ENCODE data around the gene ZNF587.
A peak's percentile ranks its signal among the peaks of the same experiment; 100 is the strongest.
"Not testable (repeated sequence)": the region's sequence is repeated elsewhere in the genome, so short reads cannot be mapped to it uniquely, and the experiment has no call there.

Gene ZNF587

DNA sequence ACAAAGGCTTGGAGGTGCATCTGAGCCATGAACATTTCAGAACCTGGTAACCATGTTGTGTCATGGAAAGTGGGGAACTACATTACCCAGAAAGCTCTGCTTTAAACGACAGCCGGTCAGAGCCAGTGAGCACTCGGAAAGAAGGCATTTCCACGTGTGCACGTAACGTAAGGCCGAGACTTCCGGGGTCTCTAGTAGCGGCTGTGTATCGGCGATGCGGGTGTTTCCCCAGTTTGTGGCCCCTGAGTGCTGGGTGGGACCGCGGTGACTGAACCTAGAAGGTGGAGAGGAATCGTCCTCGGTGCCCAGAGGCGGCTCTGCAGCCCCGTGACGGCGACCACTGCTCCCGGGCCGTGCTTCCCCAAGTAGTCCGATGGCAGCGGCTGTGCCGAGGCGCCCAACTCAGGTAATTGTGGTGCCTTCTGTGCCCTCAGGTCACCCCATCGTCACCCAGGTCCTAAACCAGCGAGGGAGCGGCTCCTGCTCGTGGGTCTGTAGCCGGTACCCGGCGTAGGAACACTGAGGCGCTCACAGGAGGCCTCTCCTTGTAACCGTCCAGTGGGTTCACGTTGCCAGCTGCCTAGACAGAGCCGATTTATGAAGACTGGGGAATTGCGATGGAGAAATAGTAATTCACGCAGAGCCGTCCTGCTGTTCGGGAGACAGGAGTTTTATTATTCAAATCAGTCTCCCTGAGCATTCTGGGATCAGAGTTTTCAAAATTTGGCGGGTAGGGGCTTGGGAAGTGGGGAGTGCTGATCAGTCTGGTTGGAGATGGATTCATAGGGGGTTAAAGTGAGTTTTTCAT is at the start of gene ZNF587:
ZNF587 (plus strand) TSS at position 194 of the 808 bp plus-strand sequence; CDS start at position 374, 180 bp downstream.
- DNase-seq: peak; percentile 87

DNA sequence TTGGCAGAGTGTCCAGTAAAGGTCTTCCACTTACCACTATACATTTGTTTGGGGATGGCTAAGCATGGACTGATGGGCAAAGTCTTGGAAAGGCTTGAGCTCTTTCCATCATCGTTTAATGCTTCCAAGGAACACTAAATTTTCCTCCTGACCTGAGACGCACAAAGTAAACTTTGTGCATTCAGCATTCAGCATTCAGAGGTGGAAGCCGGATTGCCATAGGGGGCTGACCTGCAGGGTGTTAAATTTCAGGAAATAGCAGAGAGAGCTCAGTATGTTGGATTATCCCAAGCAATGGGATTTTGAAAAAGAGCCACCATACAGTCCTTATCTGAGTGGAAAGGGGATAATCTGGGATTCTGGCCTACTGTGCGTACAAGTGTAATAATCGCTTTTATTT is 49.0 kb upstream of the ZNF587 start:
- DNase-seq: no peak

DNA sequence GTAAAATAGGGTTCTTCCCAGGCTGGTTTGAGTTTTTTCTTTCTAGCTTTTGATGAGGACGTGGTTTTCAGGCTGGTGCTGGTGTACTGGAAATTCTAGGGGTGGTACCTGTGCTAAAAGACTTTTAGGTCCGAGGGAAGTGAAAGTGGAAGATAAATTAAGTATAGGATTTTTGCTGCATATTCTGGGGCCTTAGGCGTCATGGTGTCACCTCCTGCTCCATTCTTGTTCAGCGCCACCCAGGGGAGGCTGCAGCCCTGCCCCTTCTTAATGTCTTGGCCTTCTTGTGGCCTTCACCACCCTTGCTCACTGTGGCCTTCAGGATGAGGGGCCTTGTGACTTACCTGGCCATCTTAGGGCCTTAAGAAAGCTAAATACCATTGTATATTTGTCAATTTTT is 47.4 kb upstream of the ZNF587 start:
- no peak for DNase-seq

DNA sequence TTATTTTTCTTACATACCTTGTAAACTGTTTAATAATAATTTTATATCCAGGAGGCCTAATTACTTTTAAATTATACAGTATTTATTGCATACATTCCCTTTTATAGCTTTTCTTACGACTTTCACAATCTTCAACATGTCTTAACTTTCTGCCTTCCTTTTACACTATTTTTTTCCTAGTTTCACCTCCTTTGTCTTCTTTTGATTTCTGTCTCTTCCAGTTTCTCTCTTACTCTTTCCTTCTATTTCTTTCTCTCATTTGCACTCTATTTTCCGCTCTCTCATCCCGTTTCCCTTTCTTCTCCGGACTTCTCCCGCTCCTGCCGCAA is 46.4 kb upstream of the ZNF587 start:
- no peak for DNase-seq

DNA sequence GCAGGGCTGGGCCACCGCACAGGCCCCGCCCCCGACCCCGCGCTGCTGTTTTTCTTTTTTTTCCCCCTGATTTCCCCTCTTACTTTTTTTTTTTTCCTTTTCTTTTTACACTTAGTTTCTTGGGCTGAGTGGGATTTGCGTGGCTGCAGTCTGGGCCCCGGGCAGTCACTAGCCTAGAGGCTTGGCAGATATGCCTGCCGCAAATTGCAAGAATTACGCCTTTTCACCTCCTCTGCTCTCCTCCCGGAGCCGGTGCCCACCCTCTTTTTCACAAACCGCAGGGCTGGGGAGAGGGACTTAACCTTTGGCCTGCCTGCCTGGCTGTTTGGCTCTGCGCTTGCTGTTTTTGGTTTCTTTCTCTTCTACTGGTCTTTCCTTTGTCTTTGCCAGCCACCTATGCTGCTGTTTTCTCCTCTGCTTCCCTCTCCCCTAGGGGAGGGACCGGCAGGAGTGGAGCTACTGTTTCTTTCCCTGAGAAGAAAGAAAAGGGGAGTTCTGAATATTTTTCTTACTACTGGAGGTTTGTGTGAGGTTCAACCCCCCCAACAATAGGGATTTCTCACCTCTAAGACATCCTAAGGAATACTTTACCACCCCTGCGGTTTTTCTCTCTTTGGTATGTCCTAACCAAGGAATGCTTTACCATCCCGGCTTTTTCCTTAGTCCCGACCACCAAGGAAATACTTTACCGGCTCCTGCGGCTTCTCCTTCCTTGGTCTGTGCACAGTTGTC is 45.9 kb upstream of the ZNF587 start:
- DNase-seq: peak; percentile 56

DNA sequence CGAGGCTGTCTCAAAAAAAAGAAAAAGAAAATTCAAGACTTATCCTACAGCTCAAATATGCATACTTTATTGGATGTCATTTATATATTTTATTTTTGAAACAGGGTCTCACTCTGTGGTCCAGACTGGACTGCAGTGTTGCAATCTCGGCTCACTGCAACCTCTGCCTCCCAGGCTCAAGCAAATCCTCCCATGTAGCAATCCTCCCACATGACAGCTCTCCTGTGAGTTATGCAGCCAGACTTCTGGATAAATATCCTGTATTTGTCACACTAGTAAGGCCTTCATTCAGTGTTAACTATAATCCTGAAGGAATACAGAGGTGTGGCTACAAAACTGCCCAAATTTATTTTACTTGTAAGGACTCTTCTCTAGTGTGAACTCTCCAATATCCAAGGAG is 42.1 kb upstream of the ZNF587 start:
- no peak for DNase-seq

DNA sequence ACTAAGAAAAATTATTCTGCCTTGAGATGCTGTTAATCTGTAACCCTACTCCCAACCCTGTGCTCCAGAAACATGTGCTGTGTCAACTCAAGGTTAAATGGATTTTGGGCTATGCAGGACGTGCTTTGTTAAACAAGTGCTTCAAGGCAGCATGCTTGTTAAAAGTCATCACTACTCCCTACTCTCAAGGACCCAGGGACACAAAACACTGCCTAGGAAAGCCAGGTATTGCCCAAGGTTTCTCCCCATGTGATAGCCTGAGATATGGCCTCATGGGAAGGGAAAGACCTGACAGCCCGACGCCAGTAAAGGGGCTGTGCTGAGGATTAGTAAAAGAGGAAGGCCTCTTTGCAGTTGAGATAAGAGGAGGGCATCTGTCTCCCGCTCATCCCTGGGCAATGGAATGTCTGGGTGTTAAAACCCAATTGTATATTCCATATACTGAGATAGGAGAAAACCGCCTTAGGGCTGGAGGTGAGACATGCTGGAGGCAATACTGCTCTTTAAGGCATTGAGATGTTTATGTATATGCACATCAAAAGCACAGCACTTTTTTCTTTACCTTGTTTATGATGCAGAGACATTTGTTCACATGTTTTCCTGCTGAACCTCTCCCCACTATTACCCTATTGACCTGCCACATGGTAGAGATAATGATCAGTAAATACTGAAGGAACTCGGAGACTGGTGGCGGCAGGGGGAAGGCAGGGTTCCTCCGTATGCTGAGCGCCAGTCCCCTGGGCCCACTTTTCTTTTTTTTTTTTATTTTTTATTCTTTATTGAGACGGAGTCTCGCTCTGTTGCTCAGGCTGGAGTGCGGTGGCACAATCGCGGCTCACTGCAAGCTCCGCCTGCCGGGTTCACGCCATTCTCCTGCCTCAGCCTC is 39.0 kb upstream of the ZNF587 start:
- not testable (repeated sequence) for DNase-seq

DNA sequence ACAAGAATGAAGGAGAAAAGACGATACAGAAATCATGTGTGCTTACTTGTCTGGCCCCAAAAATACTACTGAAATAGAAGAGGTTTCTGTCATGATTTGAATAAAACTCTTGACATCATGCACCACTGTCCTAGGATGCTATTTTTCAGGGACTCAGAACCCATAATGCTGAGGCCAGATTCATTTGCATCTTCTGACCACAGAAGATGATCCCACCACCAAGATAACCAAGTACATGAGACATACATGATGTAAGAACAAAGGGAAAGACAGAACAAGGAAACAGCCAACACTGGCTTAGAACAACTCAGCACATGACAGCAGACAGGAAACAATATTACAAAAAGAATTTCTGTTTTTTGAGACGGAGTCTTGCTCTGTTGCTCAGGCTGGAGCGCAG is 37.4 kb upstream of the ZNF587 start:
- DNase-seq: no peak

DNA sequence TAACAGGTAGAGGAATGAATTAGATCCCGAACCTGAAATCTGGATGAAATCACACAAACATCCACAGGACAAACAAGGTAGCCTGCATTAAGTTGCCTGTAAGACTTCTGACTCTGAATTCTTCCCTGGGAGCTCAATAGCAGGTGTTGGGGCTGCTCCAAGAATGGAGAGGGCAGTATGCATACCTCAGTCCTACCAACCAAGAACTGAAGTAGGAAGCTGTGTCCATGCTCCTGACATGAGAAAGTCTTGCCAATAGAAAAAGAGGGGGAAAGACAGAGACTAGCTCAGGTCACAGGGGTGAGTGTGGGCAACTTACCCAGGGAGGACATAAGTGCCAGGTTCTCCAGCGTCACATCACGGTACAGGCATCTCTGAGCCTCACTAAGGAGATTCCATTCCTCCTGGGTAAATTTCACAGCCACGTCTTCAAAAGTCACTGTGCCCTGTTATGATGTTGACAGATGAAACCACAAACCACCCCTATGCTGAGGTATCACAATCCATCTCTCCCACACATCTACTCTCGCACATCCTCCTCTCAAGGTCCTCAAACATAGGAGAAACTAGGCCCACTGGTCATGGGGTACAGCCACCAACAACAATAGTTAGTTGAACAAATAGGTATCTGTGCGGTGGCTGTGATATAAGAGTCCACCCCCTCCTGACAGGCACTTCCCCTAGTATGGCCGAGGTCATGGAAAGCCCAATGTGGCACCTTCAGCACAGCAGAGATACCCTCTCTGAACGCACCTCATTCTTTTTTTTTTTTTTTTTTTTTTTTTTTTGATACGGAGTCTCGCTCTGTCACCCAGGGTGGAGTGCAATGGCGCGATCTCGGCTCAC is 36.5 kb upstream of the ZNF587 start:
- not testable (repeated sequence) for DNase-seq

DNA sequence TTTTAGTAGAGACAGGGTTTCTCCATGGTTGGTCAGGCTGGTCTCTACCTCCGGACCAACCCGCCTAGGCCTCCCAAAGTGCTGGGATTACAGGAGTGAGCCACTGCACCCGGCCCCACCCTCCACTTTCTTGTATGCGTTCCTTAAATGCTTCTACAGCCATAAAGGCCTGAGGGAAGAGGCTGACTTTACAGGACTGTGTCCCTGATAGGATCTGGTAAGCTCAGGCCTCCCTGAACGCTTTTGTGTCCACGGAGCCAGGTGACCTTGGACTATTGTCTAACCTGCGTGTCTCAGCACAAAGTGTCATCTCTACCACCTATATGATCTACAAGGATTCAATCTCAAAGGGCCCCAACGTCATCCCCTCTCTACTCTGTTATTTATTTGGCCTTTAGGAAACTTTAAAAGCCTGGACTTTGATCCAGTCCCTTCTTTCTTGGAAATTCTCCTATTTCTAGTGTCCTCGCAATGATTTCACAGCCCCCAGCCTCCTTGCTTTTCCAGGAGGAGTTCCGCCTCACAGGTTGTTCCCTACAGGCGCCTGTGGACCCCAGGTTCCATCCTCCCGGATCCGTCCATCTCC is 35.6 kb upstream of the ZNF587 start:
- peak; percentile 25 for DNase-seq

DNA sequence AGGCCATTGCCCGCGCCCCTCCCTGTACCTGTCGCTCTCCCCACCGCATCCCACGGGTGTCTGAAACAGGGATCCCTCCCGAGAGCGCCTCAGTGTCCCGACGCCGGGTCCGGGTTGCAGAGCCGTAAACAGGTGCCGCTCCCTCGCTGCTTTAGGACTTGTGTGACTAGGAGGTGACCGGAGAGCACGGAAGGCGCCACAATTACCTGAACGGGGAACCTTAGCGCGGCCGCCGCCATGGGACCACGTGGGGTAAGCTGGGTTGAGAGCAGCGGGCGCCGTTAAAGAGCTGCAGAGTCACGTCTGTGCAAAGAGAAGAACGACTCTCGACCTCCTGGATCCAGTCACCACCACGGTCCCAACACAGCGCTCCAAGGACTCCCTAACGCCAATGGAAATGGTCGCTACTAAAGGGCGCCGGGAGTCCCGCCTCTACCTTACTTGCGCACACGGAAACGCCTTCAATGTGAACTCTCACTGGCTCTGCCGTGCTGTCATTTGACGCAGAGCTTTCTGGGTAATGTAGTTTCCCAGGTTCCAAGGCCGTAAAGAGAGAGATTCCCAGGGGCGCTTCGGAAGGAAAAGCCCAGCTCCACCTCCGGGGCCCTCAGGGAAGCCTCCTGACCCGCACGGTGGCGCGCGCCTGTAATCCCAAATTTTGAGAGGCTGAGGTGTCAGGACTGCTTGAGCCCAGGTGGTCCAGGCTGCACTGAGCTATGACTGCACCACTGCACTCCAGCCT is 35.0 kb upstream of the ZNF587 start, which contains the start of gene ZNF552:
ZNF552 (minus strand) TSS at position 409 of the 742 bp plus-strand sequence; CDS start at position 239, 170 bp downstream.
- peak; percentile 90 for DNase-seq

DNA sequence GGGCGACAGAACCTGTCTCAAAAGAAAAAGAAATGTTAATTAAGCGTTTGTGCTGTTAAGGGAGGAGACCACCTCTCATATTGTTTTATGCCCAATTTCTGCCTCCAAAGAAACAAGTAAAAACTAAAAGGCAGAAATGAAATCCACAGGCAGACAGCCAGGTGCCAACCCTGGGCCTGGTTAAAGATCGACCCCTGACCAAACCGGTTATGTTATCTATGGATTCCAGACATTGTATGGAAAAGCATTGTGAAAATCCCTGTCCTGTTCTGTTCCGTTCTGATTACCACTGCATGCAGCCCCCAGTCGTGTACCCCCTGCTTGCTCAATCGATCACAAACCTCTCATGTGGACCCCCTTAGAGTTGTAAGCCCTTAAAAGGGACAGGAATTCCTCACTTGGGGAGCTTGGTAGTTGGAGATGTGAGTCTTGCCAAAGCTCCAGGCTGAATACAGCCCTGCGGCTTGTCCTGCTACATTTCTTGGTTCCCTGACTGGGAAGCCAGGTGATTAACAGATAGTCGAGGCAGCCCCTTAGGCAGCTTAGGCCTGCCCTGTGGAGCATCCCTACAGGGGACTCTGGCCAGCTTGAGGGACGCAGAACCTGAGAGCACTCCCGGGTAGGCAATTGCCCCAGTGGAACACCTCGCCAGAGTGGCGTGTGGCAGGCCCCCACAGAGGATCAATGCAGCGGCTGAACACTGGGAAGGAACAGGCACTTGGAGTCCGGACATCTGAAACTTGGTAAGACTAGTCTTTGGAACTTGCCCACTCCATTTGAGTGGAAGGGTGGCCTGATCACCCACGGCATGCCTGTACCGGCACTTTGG is 34.2 kb upstream of the ZNF587 start:
- DNase-seq: no peak

DNA sequence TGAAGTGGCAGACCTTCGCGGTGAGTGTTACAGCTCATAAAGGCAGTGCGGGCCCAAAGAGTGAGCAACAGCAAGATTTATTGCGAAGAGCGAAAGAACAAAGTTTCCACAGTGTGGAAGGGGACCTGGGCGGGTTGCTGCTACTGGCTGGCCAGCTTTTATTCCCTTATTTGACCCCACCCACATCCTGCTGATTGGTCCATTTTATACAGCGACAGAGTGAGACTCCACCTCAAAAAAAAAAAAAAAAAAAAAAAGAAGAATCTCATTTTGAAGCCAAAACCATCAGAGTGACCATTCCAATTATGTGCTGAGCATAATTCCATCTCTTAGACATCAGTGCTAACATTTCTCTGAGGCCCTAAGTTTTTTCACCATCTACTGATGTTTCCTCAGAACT is 33.0 kb upstream of the ZNF587 start:
- no peak for DNase-seq

DNA sequence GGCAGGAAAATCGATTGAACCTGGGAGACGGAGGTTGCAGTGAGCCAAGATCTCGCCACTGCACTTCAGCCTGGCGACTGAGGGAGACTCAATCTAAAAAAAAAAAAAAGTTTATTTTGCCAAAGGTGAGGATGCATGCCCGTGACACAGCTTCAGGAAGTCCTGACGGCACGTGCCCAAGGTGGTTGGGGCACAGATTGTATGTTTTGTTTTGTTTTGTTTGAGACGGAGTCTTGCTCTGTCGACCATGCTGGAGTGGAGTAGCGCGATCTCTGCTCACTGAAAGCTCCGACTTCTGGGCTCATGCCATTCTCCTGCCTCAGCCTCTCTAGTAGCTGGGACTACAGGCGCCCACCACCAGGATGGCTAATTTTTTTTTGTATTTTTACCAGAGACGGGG is 31.7 kb upstream of the ZNF587 start:
- no peak for DNase-seq

DNA sequence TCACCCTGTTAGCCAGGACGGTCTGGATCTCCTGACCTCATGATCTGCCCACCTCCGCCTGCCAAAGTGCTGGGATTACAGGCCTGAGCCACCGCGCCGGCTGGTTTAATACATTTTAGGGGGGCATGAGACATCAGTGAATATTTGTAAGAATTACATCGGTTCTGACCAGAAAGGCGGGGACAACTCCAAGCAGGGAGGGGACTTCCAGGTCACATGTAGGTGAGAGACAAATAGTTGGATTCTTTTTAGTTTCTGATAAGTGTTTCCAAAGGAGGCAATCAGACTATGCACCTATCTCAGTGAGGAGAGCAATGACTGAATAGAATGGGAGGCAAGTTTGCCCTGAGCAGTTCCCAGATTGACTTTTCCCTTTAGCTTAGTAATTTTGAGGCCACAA is 31.3 kb upstream of the ZNF587 start:
- DNase-seq: no peak

DNA sequence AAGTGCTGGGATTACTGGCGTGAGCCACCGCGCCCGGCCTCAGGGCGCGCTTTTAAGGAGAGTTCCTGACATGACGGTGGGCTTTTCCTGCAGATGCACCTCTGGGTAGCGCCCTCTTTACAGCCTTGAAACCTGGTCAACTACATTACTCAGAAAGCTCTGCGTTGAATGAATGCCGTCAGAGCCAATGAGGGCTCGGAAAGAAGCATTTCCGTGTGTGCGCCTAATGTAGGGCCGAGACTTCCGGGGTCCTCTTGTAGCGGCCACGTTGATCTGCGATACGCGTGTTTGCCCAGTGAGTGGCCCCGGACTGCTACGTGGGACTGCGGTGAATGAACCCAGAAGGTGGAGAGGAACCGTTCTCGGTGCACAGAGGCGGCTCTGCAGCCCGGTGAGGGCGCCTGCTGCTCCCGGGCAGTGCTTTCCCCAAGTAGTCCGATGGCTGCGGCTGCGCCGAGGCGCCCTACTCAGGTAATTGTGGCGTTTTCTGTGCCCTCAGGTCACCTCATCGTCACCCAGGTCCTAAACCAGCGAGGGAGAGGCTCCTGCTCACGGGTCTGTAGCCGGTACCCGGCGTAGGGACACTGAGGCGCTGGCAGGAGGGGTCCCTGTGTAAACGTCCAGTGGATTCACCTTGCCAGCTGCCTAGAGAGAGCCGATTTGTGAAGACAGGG is 30.0 kb upstream of the ZNF587 start:
- peak; percentile 91 for DNase-seq

DNA sequence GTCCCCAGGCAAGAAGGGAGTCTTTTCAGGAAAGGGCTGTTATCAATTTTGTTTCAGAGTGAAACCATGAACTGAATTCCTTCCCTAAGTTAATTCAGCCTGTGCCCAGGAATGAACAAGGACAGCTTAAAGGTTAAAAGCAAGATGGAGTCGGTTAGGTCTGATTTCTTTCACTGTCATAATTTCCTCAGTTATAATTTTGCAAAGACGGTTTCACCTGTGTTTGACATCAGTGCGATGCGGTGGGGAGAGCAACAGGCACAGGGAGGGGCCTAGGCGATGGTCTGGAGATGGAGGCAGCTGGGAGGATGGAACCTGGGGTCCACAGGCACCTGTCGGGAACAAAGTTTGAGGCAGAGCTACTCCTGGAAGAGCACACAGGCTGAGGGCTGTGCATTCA is 29.1 kb upstream of the ZNF587 start:
- DNase-seq: no peak

DNA sequence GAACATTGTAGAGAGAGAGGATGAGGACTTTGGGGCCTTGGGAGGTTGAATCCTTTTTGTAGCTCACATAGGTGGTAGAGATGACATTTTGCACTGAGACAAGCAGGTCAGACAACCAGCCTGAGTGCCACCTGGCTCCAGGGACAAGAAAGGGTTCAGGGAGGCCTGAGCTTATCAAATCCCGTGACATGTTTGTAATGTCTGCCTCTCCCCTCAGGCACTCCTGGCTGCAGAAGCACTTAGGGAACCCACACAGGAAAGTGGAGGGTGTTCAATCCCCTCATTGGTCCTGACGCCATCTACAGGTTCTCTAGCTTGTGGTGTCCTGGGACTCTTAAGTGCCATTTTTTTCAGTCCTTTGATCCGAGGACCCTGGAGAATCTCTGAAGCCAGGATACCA is 28.6 kb upstream of the ZNF587 start:
- not testable (repeated sequence) for DNase-seq

DNA sequence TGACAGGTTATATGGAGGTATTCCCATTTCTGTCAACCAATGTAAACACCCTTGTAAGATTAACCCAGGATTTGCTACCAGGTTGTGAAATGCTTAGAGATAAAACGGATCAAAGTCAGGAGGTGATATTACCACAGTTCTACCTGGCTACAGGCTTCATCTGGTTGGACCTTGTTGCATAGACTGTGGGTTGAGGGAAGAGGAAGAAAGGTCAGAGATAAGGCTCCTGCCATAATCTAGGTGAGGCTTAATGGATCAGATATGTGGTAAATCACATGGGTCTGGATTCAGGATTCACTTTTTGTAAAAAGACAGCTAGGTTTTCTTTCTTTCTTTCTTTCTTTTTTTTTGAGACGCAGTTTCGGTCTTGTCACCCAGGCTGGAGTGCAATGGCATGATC is 28.2 kb upstream of the ZNF587 start:
- not testable (repeated sequence) for DNase-seq

DNA sequence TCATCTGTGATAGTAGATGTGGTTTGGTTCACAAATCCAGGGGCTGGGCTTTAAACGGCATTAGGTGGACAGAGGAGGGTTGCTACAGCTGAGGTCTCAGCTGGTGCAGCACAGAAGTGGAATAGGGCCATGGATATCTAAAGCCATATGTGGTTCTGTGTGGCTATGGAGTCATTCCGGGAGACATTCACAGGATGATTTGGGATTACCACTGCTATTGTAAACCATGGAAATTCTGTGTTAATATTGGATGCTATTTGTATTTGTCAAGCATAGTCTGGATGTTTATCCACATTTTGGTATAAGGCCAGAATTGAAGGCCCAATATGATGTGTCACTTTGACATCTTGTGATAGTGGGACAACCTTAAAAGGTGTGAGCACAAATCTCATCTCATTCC is 26.5 kb upstream of the ZNF587 start:
- DNase-seq: not testable (repeated sequence)

Data from right hindlimb (tissue), 1 donor.